ENCODE results near the gene VPS51.

DNA sequence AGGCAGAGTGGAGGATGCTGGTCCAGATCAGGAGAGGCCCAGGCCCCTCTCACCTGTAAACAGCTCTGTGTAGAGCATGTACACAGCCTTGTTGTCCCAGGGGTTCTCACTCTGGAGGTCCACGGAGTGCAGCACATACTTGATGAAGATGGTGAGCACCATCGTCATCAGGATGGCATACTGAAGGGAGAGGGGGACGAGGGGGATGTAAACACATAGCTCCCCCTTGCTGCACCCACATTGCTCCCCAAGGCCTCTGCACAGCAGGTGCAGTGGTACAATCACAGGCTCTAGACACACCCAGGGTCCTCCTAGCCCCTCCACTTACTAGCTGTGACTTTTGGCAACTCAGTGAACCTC lies 35.4 kb downstream of the VPS51 start:
- no peak for TF ChIP-seq EZH2 (IDR thresholded peaks at IDR 0.05; ENCODE audit: borderline replicate concordance, control insufficient read depth, low read depth, low read length)
- TF ChIP-seq, protein P1, sequence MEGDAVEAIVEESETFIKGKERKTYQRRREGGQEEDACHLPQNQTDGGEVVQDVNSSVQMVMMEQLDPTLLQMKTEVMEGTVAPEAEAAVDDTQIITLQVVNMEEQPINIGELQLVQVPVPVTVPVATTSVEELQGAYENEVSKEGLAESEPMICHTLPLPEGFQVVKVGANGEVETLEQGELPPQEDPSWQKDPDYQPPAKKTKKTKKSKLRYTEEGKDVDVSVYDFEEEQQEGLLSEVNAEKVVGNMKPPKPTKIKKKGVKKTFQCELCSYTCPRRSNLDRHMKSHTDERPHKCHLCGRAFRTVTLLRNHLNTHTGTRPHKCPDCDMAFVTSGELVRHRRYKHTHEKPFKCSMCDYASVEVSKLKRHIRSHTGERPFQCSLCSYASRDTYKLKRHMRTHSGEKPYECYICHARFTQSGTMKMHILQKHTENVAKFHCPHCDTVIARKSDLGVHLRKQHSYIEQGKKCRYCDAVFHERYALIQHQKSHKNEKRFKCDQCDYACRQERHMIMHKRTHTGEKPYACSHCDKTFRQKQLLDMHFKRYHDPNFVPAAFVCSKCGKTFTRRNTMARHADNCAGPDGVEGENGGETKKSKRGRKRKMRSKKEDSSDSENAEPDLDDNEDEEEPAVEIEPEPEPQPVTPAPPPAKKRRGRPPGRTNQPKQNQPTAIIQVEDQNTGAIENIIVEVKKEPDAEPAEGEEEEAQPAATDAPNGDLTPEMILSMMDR (IDR thresholded peaks at IDR 0.05 in 2 of 3, conservative IDR thresholded peaks at IDR 0.05 in 1 of 3; ENCODE audit: control insufficient read depth in 2 of 3, extremely low read depth in 1 of 3, insufficient read depth in 1 of 3, low read depth in 3 of 3, low read length in 3 of 3): no peak
- TF ChIP-seq MYB (IDR thresholded peaks at IDR 0.05; ENCODE audit: borderline replicate concordance, low read depth, low read length): no peak
- no peak for TF ChIP-seq RELA (IDR thresholded peaks at IDR 0.05; ENCODE audit: borderline replicate concordance, partially characterized antibody)
- TF ChIP-seq CHD1 (IDR thresholded peaks at IDR 0.05; ENCODE audit: low read depth, low read length): no peak
- TF ChIP-seq RCOR1 (conservative IDR thresholded peaks at IDR 0.05; ENCODE audit: low read depth, low read length): no peak
- no peak for TF ChIP-seq TARDBP (IDR thresholded peaks at IDR 0.05; ENCODE audit: borderline replicate concordance)
- TF ChIP-seq TBL1XR1 (IDR thresholded peaks at IDR 0.05; ENCODE audit: low read depth, low read length): no peak
- no peak for TF ChIP-seq POLR2AphosphoS2 (IDR thresholded peaks at IDR 0.05; ENCODE audit: low read depth, low read length)

All from GM12878 (cell line).